Spleen (tissue), 11 donors: ENCODE results near the gene PEPD. TPM values are rescaled to one million over a fixed set of nuclear protein-coding genes. Genes with fewer than 3 reads are reported as not detected.

Source experiments
- DNase-seq: peaks from one replicate; pipeline ENCODE4 v3.0.0-alpha.2; 2020
- H3K27ac ChIP-seq, 8 donors: fragments of 200-600 bp; sonication (generic) in 7 of 8; 1 replicate in 4 of 8; 2 replicates in 4 of 8; pipeline versions ENCODE4 v1.5.0 to v1.8.0; 2016 to 2021; ENCODE audit warnings: inconsistent platforms in 4 of 8, mild to moderate bottlenecking in 4 of 8, moderate library complexity in 1 of 8
- H3K27me3 ChIP-seq, 7 donors: fragments of 200-600 bp; sonication (generic) in 6 of 7; replicated peaks in 1 of 7; 1 replicate in 4 of 7; 2 replicates in 3 of 7; pipeline versions ENCODE4 v1.5.0 to v1.8.0; 2016 to 2021; ENCODE audit warnings: inconsistent platforms in 3 of 7, mild to moderate bottlenecking in 1 of 7
- H3K36me3 ChIP-seq, 6 donors: fragments of 200-600 bp; sonication (generic) in 5 of 6; 1 replicate in 4 of 6; 2 replicates in 2 of 6; pipeline versions ENCODE4 v1.5.0 to v1.8.0; 2016 to 2021; ENCODE audit warnings: inconsistent platforms in 2 of 6
- H3K4me1 ChIP-seq, 6 donors: fragments of 200-600 bp; sonication (generic) in 5 of 6; 1 replicate in 3 of 6; 2 replicates in 3 of 6; pipeline versions ENCODE4 v1.5.0 to v1.8.0; 2016 to 2021; ENCODE audit warnings: inconsistent platforms in 3 of 6
- H3K4me3 ChIP-seq, 8 donors: fragments of 200-600 bp; sonication (generic) in 7 of 8; 1 replicate in 4 of 8; 2 replicates in 4 of 8; pipeline versions ENCODE4 v1.5.0 to v1.8.0; 2016 to 2021; ENCODE audit warnings: inconsistent platforms in 4 of 8, mild to moderate bottlenecking in 4 of 8, moderate library complexity in 2 of 8
- H3K9me3 ChIP-seq, 8 donors: fragments of 200-600 bp; sonication (generic) in 7 of 8; 1 replicate in 4 of 8; 2 replicates in 4 of 8; pipeline versions ENCODE4 v1.5.0 to v1.8.0; 2016 to 2021; ENCODE audit warnings: inconsistent platforms in 4 of 8
- CTCF ChIP-seq, 11 experiments: fragments of 200-600 bp in 7 of 11; fragments of 450-650 bp in 4 of 11; sonication (generic) in 4 of 11; IDR thresholded peaks in 8 of 11; conservative IDR thresholded peaks in 3 of 11; 1 replicate in 7 of 11; 2 replicates in 4 of 11; pipeline versions ENCODE4 v1.4.0 to v1.8.0; 2016 to 2021; ENCODE audit warnings: antibody characterized with exemption in 11 of 11, inconsistent platforms in 4 of 11, mild to moderate bottlenecking in 1 of 11
- POLR2A ChIP-seq, 3 donors: fragments of 450-650 bp; IDR thresholded peaks; one replicate each; pipeline ENCODE4 v1.5.1; 2017; ENCODE audit warnings: antibody characterized with exemption in 3 of 3, mild to moderate bottlenecking in 1 of 3
- POLR2AphosphoS5 ChIP-seq, 3 donors: sonication (generic); formaldehyde crosslinking; IDR thresholded peaks; one replicate each; pipeline ENCODE4 v1.5.1; 2017; ENCODE audit warnings: antibody characterized with exemption in 3 of 3
- WGBS, 5 donors: extraction: QIAGEN DNeasy Blood & Tissue Kit in 3 of 5; methylation state at CpG; one replicate each; pipeline versions ENCODE4 v1.1.5 to v1.1.7; 2013 to 2018; 5-methylcytosine and 5-hydroxymethylcytosine counted together
- intact Hi-C: fragments of 100-400 bp; cut with DNase I; formaldehyde crosslinking; loops from one replicate; pipeline ENCODE4 v1.15.0; 2023; ENCODE audit warnings: low total_unique reads
- polyA plus RNA-seq, 3 donors: library from polyadenylated mRNA; stranded (reverse); fragments of 200-250 nt; gene quantifications; one replicate each; pipeline ENCODE4 v1.2.1, GENCODE V29; 2013
- total RNA-seq, 7 donors: library from RNA; depleted of rRNA in 3 of 7; stranded (reverse); fragments of >200 nt in 3 of 7; fragmentation: NEBNext Ultra II Directional in 4 of 7; extraction: Animal tissue kit (Norgen Biotek cat#: 25700) in 4 of 7; gene quantifications; one replicate each; pipeline versions ENCODE4 v1.1.0 to v1.2.1, GENCODE V29; 2016 to 2021
- donor health status: healthy with polysubstance abuse.
- donor health status: DM: no; HTN: no; CAD: no; lungs with moderate emphysema.
- donor health status: DM: no; HTN: no; CAD: no.
- donor health status: Bipolar disorder and iron deficiency.
- donor health status: healthy.
- donor health status: DM: no; HTN: no; CAD: no.
- donor health status: DM: yes; HTN: yes; CAD: no.

Gene PEPD
- total and polyA plus RNA-seq, 10 donors: 38.4 to 98.3 (median 69.8) TPM

DNA sequence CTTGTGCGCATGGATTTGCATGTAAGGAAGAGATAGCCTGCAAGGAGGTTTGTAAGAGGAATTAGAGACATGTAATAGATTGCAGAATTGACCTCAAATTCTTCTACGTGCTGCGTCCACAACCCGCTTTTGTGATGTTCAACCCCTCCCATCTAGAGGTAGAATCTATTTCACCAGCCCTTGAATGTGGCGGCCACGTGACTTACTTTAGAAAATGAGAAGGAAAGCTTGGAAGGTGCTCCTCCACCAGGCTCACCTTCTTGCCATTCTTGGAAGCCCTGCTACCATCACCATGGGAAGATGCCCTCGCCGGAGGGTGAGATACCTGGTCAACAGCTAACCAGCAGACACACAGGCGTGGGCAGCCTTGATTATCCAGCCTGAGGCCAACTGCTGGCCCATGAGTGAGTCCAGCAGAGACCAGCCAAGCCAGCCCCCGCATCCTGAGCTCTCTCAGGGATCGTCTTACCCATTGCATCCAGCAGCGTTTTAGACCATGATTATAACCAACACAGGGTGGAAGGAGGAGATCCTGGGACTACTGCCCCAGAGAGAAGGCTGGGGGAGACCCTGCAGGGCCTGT is 7.6 kb upstream of the PEPD start:
- TF ChIP-seq CTCF (IDR thresholded peaks at IDR 0.05 in 8 of 11, conservative IDR thresholded peaks at IDR 0.05 in 3 of 11) (no peak), POLR2AphosphoS5 (IDR thresholded peaks at IDR 0.05) (no peak), POLR2A (IDR thresholded peaks at IDR 0.05) (no peak)
- no peak for DNase-seq
- Histone ChIP-seq H3K4me1 (no peaks in the 10 kb centered on the region), H3K27ac (no peak overlapping the region), H3K36me3 (no peaks in the 10 kb centered on the region), H3K9me3 (no peaks in the 10 kb centered on the region), H3K4me3 (no peak overlapping the region), H3K27me3 (peaks cover 0 to 67% (median 4%) of the 10 kb centered on the region in 7 donors)
- WGBS, 5 donors: 69 to 81% (median 77%) methylated on average over 10 to 12 of the region's 12 CpGs
- intact Hi-C loops: no loop called here

DNA sequence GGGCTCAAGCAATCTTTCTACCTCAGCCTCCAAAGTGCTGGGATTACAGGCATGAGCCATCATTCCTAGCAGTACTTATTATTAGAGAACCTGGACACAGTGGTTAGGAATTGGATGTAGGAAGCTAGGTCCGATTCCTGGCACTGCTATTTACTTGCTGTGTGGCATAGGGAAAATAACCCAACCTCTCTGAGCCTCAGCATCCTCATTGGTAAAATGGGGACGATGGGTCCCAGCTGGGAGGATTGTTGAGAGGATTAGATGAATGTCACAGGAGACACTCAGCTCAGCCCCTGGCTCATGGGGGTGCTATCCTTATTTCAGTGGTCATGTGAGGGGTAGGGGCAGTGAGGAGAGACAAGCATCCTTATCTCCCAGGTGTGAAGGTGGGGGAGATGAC is 6.8 kb upstream of the PEPD start:
- H3K9me3 ChIP-seq: no peaks in the 10 kb centered on the region
- H3K36me3 ChIP-seq: no peaks in the 10 kb centered on the region
- H3K27me3 ChIP-seq: peaks cover 0 to 59% (median 4%) of the 10 kb centered on the region in 7 donors
- no peaks in the 10 kb centered on the region for H3K4me1 ChIP-seq
- intact Hi-C loops: no loop called here
- H3K27ac ChIP-seq: no peak overlapping the region
- DNase-seq: no peak
- WGBS, 5 donors: 67 to 89% (median 82%) methylated on average over 2 of the region's 2 CpGs
- no peak overlapping the region for H3K4me3 ChIP-seq
- TF ChIP-seq POLR2AphosphoS5 (IDR thresholded peaks at IDR 0.05) (no peak), CTCF (IDR thresholded peaks at IDR 0.05 in 8 of 11, conservative IDR thresholded peaks at IDR 0.05 in 3 of 11) (no peak), POLR2A (IDR thresholded peaks at IDR 0.05) (no peak)

DNA sequence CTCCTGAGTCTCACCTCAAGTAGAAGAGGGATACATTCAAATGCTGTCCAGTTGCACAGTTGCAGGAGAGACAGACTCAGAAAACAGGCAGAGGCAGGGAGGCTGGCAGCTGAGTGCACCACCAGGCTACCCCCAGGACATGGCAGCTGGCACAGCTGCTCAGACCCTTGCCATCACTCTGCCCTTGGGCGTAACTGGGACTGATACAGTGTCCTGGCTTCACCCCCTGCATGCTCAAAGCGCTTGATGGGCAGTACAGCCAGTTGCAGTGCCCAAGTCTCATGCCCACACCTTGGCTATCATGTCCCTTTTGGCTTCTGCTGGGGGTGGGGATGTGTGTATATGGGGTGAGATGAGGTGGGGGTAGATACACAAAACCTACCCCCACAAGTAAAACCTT is 5.5 kb upstream of the PEPD start:
- peaks cover 2 to 8% (median 4%) of the 10 kb centered on the region in 6 donors for H3K4me1 ChIP-seq
- no peaks in the 10 kb centered on the region for H3K36me3 ChIP-seq
- 71 to 84% (median 79%) methylated on average over 2 of the region's 2 CpGs for whole genome bisulfite sequencing, 5 donors
- peaks cover 0 to 46% (median 4%) of the 10 kb centered on the region in 7 donors for H3K27me3 ChIP-seq
- no peak overlapping the region for H3K4me3 ChIP-seq
- no peak overlapping the region for H3K27ac ChIP-seq
- TF ChIP-seq POLR2AphosphoS5 (IDR thresholded peaks at IDR 0.05): no peak
- no peak for TF ChIP-seq POLR2A (IDR thresholded peaks at IDR 0.05)
- TF ChIP-seq CTCF (IDR thresholded peaks at IDR 0.05 in 8 of 11, conservative IDR thresholded peaks at IDR 0.05 in 3 of 11): no peak
- intact Hi-C loops: no loop called here
- H3K9me3 ChIP-seq: no peaks in the 10 kb centered on the region
- no peak for DNase-seq

- Histone ChIP-seq H3K27ac (no peak overlapping the region), H3K27me3 (peaks cover 0 to 24% (median 4%) of the 10 kb centered on the region in 7 donors), H3K9me3 (no peaks in the 10 kb centered on the region), H3K4me1 (peaks cover 14 to 33% (median 23%) of the 10 kb centered on the region in 6 donors), H3K36me3 (no peaks in the 10 kb centered on the region), H3K4me3 (no peak overlapping the region)
- TF ChIP-seq CTCF (IDR thresholded peaks at IDR 0.05 in 8 of 11, conservative IDR thresholded peaks at IDR 0.05 in 3 of 11): no peak
- no peak for TF ChIP-seq POLR2A (IDR thresholded peaks at IDR 0.05)
- no peak for TF ChIP-seq POLR2AphosphoS5 (IDR thresholded peaks at IDR 0.05)
- DNase-seq: no peak
- 72 to 78% (median 78%) methylated on average over 16 to 17 of the region's 17 CpGs for WGBS, 5 donors
- intact Hi-C loops: no loop called here
Observed at GRCh38 chr19:33524024-33524664, 2.6 kb upstream of the PEPD start.
